HCT116 (cell line): ENCODE results near the gene MUC5B. TPM values are rescaled to one million over a fixed set of nuclear protein-coding genes. Genes with fewer than 3 reads are reported as not detected.

ENCODE experiments used
- ATAC-seq: fragments of 200-7000 bp; cut with Tn5 transposase; 2 replicates; pipeline ENCODE4 v1.9.1; 2020; ENCODE audit warnings: mild to moderate bottlenecking, moderate library complexity
- BruUV-seq: library from RNA; stranded (reverse); fragments of 400-500 nt; replicated peaks from 2 replicates; lab custom pipeline; 2021; lab: Mats Ljungman, UMichigan
- CTCF ChIA-PET: fragments of 300-600 bp; sonication (Branson Sonifier 250); formaldehyde crosslinking; loops from one replicate; lab custom pipeline; 2021; ENCODE audit warnings: antibody characterized with exemption; lab: Charles Lee
- POLR2A ChIA-PET: fragments of 300-600, 350-600 bp; sonication (Branson Sonifier 250); formaldehyde crosslinking; loops from one replicate; lab custom pipeline; 2021; ENCODE audit warnings: antibody characterized with exemption; lab: Charles Lee
- RAD21 ChIA-PET, 2 experiments: fragments of 300-600 bp; sonication (Branson Sonifier 250); formaldehyde crosslinking; loops; one replicate each; lab custom pipeline; 2023; ENCODE audit warnings: low total read pairs in 2 of 2; ENCODE audit not compliant: uncharacterized antibody in 2 of 2, unreplicated experiment in 2 of 2, low non-redundant PET in 1 of 2; lab: Charles Lee
- DNase-seq: peaks from one replicate; pipeline ENCODE4 v3.0.0-alpha.2; 2010; ENCODE audit warnings: low read depth, low spot score
- H2AFZ ChIP-seq: fragments of 200-600 bp; shearing (Covaris generic), sonication (generic); 2 replicates; pipeline ENCODE4 v1.6.1; 2017; ENCODE audit warnings: low read depth, mixed run types, mixed read lengths, antibody characterized with exemption, low read length; ENCODE audit not compliant: poor library complexity, severe bottlenecking
- H3K27ac ChIP-seq: 2 replicates; pipeline ENCODE4 v1.5.1; 2012; ENCODE audit warnings: low read depth, low read length
- H3K27me3 ChIP-seq: fragments of 200-600 bp; sonication (generic); 2 replicates; pipeline ENCODE4 v1.6.1; 2016; ENCODE audit warnings: mixed run types, low read length, mixed read lengths; ENCODE audit not compliant: insufficient read depth
- H3K36me3 ChIP-seq, 2 experiments: fragments of 200-500 bp in 1 of 2; fragments of 200-600 bp in 1 of 2; sonication (Bioruptor generic) in 1 of 2; sonication (generic) in 1 of 2; 2 replicates each; pipeline versions ENCODE4 v1.5.1 to v1.6.1; 2014 to 2016; ENCODE audit warnings: low read length in 2 of 2, inconsistent platforms in 1 of 2, mixed read lengths in 1 of 2, mixed run types in 1 of 2; ENCODE audit not compliant: insufficient read depth in 2 of 2, control insufficient read depth in 1 of 2
- H3K4me1 ChIP-seq, 2 experiments: fragments of 200-600 bp in 1 of 2; sonication (generic) in 1 of 2; 2 replicates each; pipeline versions ENCODE4 v1.5.1 to v1.6.1; 2012 to 2017; ENCODE audit warnings: low read length in 2 of 2, inconsistent platforms in 1 of 2, mild to moderate bottlenecking in 1 of 2, mixed read lengths in 1 of 2, mixed run types in 1 of 2, moderate library complexity in 1 of 2; ENCODE audit not compliant: insufficient read depth in 2 of 2, control insufficient read depth in 1 of 2
- H3K4me2 ChIP-seq: fragments of 200-600 bp; sonication (generic); 2 replicates; pipeline ENCODE4 v1.6.1; 2017; ENCODE audit warnings: mixed run types, low read length, mixed read lengths
- H3K4me3 ChIP-seq, 2 experiments: fragments of 200-600 bp in 1 of 2; sonication (generic) in 1 of 2; replicated peaks in 1 of 2; 2 replicates each; pipeline ENCODE4 v1.5.1; 2011 to 2016; ENCODE audit warnings: low read length in 2 of 2, control low read depth in 1 of 2, low read depth in 1 of 2, mild to moderate bottlenecking in 1 of 2, mixed read lengths in 1 of 2, mixed run types in 1 of 2
- H3K79me2 ChIP-seq: fragments of 200-600 bp; sonication (generic); 2 replicates; pipeline ENCODE4 v1.6.1; 2017; ENCODE audit warnings: mild to moderate bottlenecking, mixed run types, low read length, moderate library complexity, mixed read lengths; ENCODE audit not compliant: insufficient read depth
- H3K9ac ChIP-seq: fragments of 200-600 bp; sonication (generic); 2 replicates; pipeline ENCODE4 v1.6.1; 2016; ENCODE audit warnings: low read length, mixed read lengths
- H3K9me2 ChIP-seq: fragments of 200-600 bp; sonication (generic), shearing (Covaris generic); 2 replicates; pipeline ENCODE4 v1.6.1; 2017; ENCODE audit warnings: mixed run types, mild to moderate bottlenecking, moderate library complexity; ENCODE audit not compliant: insufficient read depth
- H3K9me3 ChIP-seq, 2 experiments: fragments of 200-500 bp in 1 of 2; fragments of 200-600 bp in 1 of 2; sonication (Bioruptor generic) in 1 of 2; sonication (generic) in 1 of 2; 2 replicates each; pipeline ENCODE4 v1.6.1; 2014 to 2017; ENCODE audit warnings: low read length in 2 of 2, mixed read lengths in 2 of 2, inconsistent platforms in 1 of 2, low read depth in 1 of 2, mild to moderate bottlenecking in 1 of 2, mixed run types in 1 of 2, moderate library complexity in 1 of 2; ENCODE audit not compliant: control insufficient read depth in 1 of 2, insufficient read depth in 1 of 2
- H4K20me1 ChIP-seq: fragments of 200-600 bp; sonication (generic), shearing (Covaris generic); 2 replicates; pipeline ENCODE4 v1.6.1; 2017; ENCODE audit warnings: mixed run types, mild to moderate bottlenecking, moderate library complexity; ENCODE audit not compliant: insufficient read depth
- ATF3 ChIP-seq: IDR thresholded peaks from 2 replicates; pipeline ENCODE4 v1.6.1; 2012
- ELF1 ChIP-seq: IDR thresholded peaks from 2 replicates; pipeline ENCODE4 v1.6.1; 2012; ENCODE audit warnings: low read depth, borderline replicate concordance
- EZH2 ChIP-seq: fragments of 200-600 bp; sonication (generic); IDR thresholded peaks from 2 replicates; pipeline ENCODE4 v1.6.1; 2017; ENCODE audit warnings: antibody characterized with exemption, mixed run types
- JUND ChIP-seq: IDR thresholded peaks from 2 replicates; pipeline ENCODE4 v1.6.1; 2012
- MAX ChIP-seq: IDR thresholded peaks from 2 replicates; pipeline ENCODE4 v1.6.1; 2012
- POLR2A ChIP-seq: IDR thresholded peaks from 2 replicates; pipeline ENCODE4 v1.7.0; 2011; ENCODE audit warnings: borderline replicate concordance; ENCODE audit not compliant: insufficient read depth, insufficient read length; ENCODE audit errors: extremely low read depth
- POLR2AphosphoS5 ChIP-seq: IDR thresholded peaks from 2 replicates; pipeline ENCODE4 v1.6.1; 2011; ENCODE audit warnings: mild to moderate bottlenecking, low read depth, low read length, moderate library complexity
- SP1 ChIP-seq: IDR thresholded peaks from 2 replicates; pipeline ENCODE4 v1.6.1; 2012; ENCODE audit warnings: low read depth
- YY1 ChIP-seq: IDR thresholded peaks from 2 replicates; pipeline ENCODE4 v1.6.1; 2011; ENCODE audit warnings: low read length, low read depth, moderate library complexity, mild to moderate bottlenecking; ENCODE audit not compliant: insufficient replicate concordance; ENCODE audit errors: extremely low read depth
- ZBTB33 ChIP-seq: IDR thresholded peaks from 2 replicates; pipeline ENCODE4 v1.6.1; 2011; ENCODE audit warnings: mild to moderate bottlenecking, low read length, moderate library complexity; ENCODE audit not compliant: insufficient replicate concordance; ENCODE audit errors: extremely low read depth
- ZFX ChIP-seq: fragments of 450-650 bp; IDR thresholded peaks from 2 replicates; pipeline ENCODE4 v1.6.1; 2017
- ZNF274 ChIP-seq: fragments of 200-500 bp; sonication (Bioruptor generic); IDR thresholded peaks from 2 replicates; pipeline ENCODE4 v1.6.1; 2014; ENCODE audit warnings: mild to moderate bottlenecking, low read depth, low read length, inconsistent platforms
- intact Hi-C: fragments of 100-400 bp; cut with micrococcal nuclease; formaldehyde crosslinking; loops from 2 replicates; pipeline ENCODE4 v1.10.0; 2022
- total RNA-seq: library from RNA; stranded (reverse); gene quantifications from one replicate; pipeline ENCODE4 v1.2.1, GENCODE V29; 2021; ENCODE audit not compliant: unreplicated experiment

The MUC5B gene
- total RNA-seq, 1 experiment from 2014 or later = 1.5 TPM

- Histone ChIP-seq H3K9ac (no peak overlapping the region), H3K79me2 (no peaks in the 10 kb centered on the region), H2AFZ (no peak overlapping the region), H3K4me2 (no peak overlapping the region), H3K4me1 (peaks cover 0 to 3% of the 10 kb centered on the region in 2 experiments; a peak in 1 of 4 replicates), H3K27ac (no peak overlapping the region), H3K27me3 (no peaks in the 10 kb centered on the region), H3K9me2 (no peaks in the 10 kb centered on the region), H4K20me1 (no peaks in the 10 kb centered on the region), H3K9me3 (no peaks in the 10 kb centered on the region), H3K36me3 (no peaks in the 10 kb centered on the region), H3K4me3 (no peak overlapping the region)
- TF ChIP-seq ELF1 (no peak), SP1 (no peak)
- ChIA-PET RAD21 (no interaction called here), POLR2A (no interaction called here), CTCF (no interaction called here)
- no TSS peak for BruUV-seq
- intact Hi-C loops = no loop called here
- ATAC-seq (no peak), DNase-seq (no peak)
Measured at GRCh38 chr11:1239596-1240205, 16.8 kb downstream of the MUC5B start.

- H3K9ac ChIP-seq = no peak overlapping the region
- no peak overlapping the region for H2AFZ ChIP-seq
- ChIA-PET CTCF (no interaction called here), POLR2A (no interaction called here), RAD21 (no interaction called here)
- H3K4me3 ChIP-seq = no peak overlapping the region
- no peaks in the 10 kb centered on the region for H3K79me2 ChIP-seq
- H3K9me3 ChIP-seq = no peaks in the 10 kb centered on the region
- no peak overlapping the region for H3K4me2 ChIP-seq
- BruUV-seq = no TSS peak
- no peak for DNase-seq
- no peaks in the 10 kb centered on the region for H3K36me3 ChIP-seq
- peaks cover 0 to 3% of the 10 kb centered on the region in 2 experiments; a peak in 1 of 4 replicates for H3K4me1 ChIP-seq
- no peaks in the 10 kb centered on the region for H3K9me2 ChIP-seq
- no peaks in the 10 kb centered on the region for H4K20me1 ChIP-seq
- intact Hi-C loops = no loop called here
- H3K27me3 ChIP-seq = no peaks in the 10 kb centered on the region
- no peak for ATAC-seq
- TF ChIP-seq ZFX (no peak), POLR2A (no peak), ATF3 (no peak), JUND (no peak), SP1 (no peak), MAX (no peak), ZNF274 (no peak), ZBTB33 (no peak), EZH2 (no peak), YY1 (no peak), POLR2AphosphoS5 (no peak)
- no peak overlapping the region for H3K27ac ChIP-seq
Measured at GRCh38 chr11:1240771-1241170, 17.9 kb downstream of the MUC5B start.
